Pulmonary artery endothelial cell (primary cell): Measurements from ENCODE around the gene SNX6. TPM values are rescaled to one million over a fixed set of nuclear protein-coding genes. Genes with fewer than 3 reads are reported as not detected.
"Not testable (repeated sequence)": the region's sequence is repeated elsewhere in the genome, so short reads cannot be mapped to it uniquely, and the experiment has no call there.

Experiments used
- DNase-seq: peaks from one replicate; pipeline ENCODE4 v3.0.0-alpha.2; 2011; ENCODE audit warnings: low read depth, low spot score
- total RNA-seq: library from RNA; depleted of rRNA; stranded (reverse); fragments of >200 nt; gene quantifications from 2 replicates; pipeline ENCODE4 v1.2.3, GENCODE V29; 2014

The SNX6 gene
- total RNA-seq, 1 donor from 2014 or later: 96.3 TPM

DNA sequence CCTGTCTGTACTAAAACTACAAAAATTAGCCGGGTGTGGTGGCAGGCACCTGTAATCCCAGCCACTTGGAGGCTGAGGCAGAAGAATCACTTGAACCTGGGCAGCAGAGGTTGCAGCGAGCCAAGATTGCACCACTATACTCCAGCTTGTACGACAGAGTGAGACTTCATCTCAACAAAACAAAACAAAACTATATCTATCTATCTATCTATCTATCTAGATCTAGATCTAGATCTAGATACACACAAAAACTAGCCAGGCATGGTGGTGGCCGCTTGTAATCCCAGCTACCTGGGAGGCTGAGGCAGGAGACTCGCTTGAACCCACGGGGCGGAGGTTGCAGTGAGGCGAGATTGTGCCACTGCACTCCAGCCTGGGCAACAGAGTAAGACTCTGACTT lies 105.7 kb downstream of the SNX6 start:
- not testable (repeated sequence) for DNase-seq

DNA sequence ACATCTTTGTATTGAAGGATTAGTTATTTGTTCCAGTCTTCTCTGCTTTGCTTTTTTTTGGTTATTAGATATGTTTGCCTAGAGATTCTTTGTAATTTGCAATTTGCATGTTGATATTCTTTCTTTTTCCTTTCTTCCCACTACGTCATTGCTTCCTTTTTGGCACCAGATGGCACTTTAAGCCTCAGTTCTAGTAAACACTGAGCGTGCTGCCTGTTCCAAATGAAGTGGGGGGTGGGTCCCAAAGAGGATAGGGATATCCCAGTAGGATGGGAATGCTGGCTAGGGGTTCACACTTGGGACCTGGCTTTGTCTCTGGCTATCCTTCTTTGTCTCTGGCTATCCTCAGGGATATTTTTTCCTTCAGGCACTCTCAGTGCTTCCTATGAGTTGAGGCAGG lies 107.5 kb downstream of the SNX6 start:
- DNase-seq: peak; percentile 30

DNA sequence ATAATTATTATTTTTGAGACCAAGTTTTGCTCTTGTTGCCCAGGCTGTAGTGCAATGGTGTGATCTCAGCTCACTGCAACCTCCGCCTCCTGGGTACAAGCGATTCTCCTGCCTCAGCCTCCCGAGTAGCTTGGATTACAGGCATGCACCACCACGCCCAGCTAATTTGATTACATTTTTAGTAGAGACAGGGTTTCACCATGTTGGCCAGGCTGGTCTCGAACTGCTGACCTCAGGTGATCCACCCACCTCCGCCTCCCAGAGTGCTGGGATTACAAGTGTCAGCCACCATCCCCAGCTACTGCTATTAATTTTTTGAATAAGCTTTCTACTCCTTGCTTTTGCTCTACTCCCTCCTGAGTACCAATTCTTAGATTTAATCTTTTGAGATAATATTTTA lies 108.9 kb downstream of the SNX6 start:
- not testable (repeated sequence) for DNase-seq

DNA sequence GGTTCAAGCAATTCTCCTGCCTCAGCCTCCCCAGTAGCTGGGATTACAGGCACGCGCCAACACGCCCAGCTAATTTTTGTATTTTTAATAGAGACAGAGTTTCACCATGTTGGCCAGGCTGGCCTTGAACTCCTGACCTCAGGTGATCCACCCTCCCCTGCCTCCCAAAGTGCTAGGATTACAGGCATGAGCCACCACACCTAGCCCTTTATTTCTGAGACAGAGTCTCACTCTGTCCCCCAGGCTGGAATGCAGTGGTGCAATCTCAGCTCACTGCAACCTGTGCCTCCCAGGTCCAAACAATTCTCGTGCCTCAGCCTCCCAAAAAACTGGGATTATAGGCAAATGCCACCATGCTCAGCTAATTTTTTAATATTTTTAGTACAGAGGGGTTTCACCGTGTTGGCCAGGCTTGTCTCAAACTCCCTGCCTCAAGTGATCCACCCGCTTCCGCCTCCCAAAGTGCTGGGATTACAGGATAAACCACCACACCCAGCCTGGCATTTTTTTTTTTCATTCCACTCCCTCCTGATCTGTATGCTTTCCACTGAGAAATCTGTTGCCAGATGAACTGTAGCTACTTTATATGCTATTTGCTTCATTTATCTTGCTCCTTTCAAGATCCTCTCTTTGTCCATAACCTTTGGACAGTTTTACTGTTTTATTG lies 109.5 kb downstream of the SNX6 start:
- DNase-seq: not testable (repeated sequence)

Other genes with a start within 250 kb of the SNX6 start
- 19.3 and 23.0 TPM in 2 replicates for gene SPTSSA, start 167.9 kb downstream of the SNX6 start, total RNA-seq
- gene EAPP, start 90.4 kb downstream of the SNX6 start, total RNA-seq: 32.9 and 42.8 TPM in 2 replicates
- gene CFL2, start 84.4 kb upstream of the SNX6 start, total RNA-seq: 61.1 and 82.7 TPM in 2 replicates
- gene BAZ1A, start 245.2 kb upstream of the SNX6 start, total RNA-seq: 51.5 and 68.9 TPM in 2 replicates